Measurements from ENCODE around the gene MCM9. TPM values are rescaled to one million over a fixed set of nuclear protein-coding genes. Genes with fewer than 3 reads are reported as not detected.

The MCM9 gene
- total RNA-seq, 1 experiment from 2014 or later: 14.4 TPM

GRCh38 chr6:118939683-118940082 lies 4.7 kb upstream of the MCM9 start:
- no peaks in the 10 kb centered on the region for H3K36me3 ChIP-seq (ENCODE audit: control insufficient read depth, insufficient read depth, low read length)
- ChIA-PET CTCF (no interaction called here), POLR2A (no interaction called here)
- DNase-seq: no peak
- H3K4me1 ChIP-seq: no peaks in the 10 kb centered on the region
- peaks cover 8% of the 10 kb centered on the region for H3K4me1 Mint-ChIP-seq (ENCODE audit: low read depth, unreplicated experiment)
- peaks cover 17% of the 10 kb centered on the region for H3K9me3 Mint-ChIP-seq (ENCODE audit: unreplicated experiment)
- BruUV-seq (replicated peaks): no TSS peak
- H3K27me3 ChIP-seq (replicated peaks; ENCODE audit: control insufficient read depth, insufficient read depth, low read length): no peaks in the 10 kb centered on the region
- no peak overlapping the region for H3K4me3 Mint-ChIP-seq (ENCODE audit: unreplicated experiment)
- intact Hi-C loops (cut with micrococcal nuclease; ENCODE audit: unreplicated experiment): no loop called here
- no peak for TF ChIP-seq CTCF (IDR thresholded peaks at IDR 0.05; ENCODE audit: insufficient read depth in 1 of 2, low read depth in 1 of 2, low read length in 1 of 2, severe bottlenecking in 1 of 2, unreplicated experiment in 1 of 2)
- no peaks in the 10 kb centered on the region for H3K9me3 ChIP-seq
- no peaks in the 10 kb centered on the region for H3K36me3 Mint-ChIP-seq (ENCODE audit: insufficient read depth, unreplicated experiment)
- no peaks in the 10 kb centered on the region for H3K27me3 Mint-ChIP-seq (ENCODE audit: insufficient read depth, unreplicated experiment)
- no peak overlapping the region for H3K27ac Mint-ChIP-seq (ENCODE audit: unreplicated experiment)
- H3K4me3 ChIP-seq (ENCODE audit: low read depth, low read length): no peak overlapping the region

- no peak for DNase-seq
- intact Hi-C loops (cut with micrococcal nuclease; ENCODE audit: unreplicated experiment): loop anchor here (2.0 kb wide), 1 partner anchor 41 kb away; the partner anchor contains the start of gene ASF1A
- ChIA-PET POLR2A (no interaction called here), CTCF (no interaction called here)
- no TSS peak for BruUV-seq (replicated peaks)
- H3K4me1 ChIP-seq: no peaks in the 10 kb centered on the region
- peak overlapping the region; percentile 87 for H3K4me3 Mint-ChIP-seq (ENCODE audit: unreplicated experiment)
- TF ChIP-seq CTCF (IDR thresholded peaks at IDR 0.05; ENCODE audit: insufficient read depth in 1 of 2, low read depth in 1 of 2, low read length in 1 of 2, severe bottlenecking in 1 of 2, unreplicated experiment in 1 of 2): no peak
- peaks cover 14% of the 10 kb centered on the region for H3K36me3 Mint-ChIP-seq (ENCODE audit: insufficient read depth, unreplicated experiment)
- H3K27me3 ChIP-seq (replicated peaks; ENCODE audit: control insufficient read depth, insufficient read depth, low read length): no peaks in the 10 kb centered on the region
- H3K4me3 ChIP-seq (ENCODE audit: low read depth, low read length): no peak overlapping the region
- peaks cover 16% of the 10 kb centered on the region for H3K4me1 Mint-ChIP-seq (ENCODE audit: low read depth, unreplicated experiment)
- no peaks in the 10 kb centered on the region for H3K36me3 ChIP-seq (ENCODE audit: control insufficient read depth, insufficient read depth, low read length)
- no peaks in the 10 kb centered on the region for H3K9me3 Mint-ChIP-seq (ENCODE audit: unreplicated experiment)
- H3K9me3 ChIP-seq: no peaks in the 10 kb centered on the region
- peak overlapping the region; percentile 77 for H3K27ac Mint-ChIP-seq (ENCODE audit: unreplicated experiment)
- no peaks in the 10 kb centered on the region for H3K27me3 Mint-ChIP-seq (ENCODE audit: insufficient read depth, unreplicated experiment)
These were observed 1.2 kb upstream of the MCM9 start for GRCh38 chr6:118935978-118936703.

- intact Hi-C loops (cut with micrococcal nuclease; ENCODE audit: unreplicated experiment): loop anchor here (2.0 kb wide), 1 partner anchor 40 kb away; the partner anchor contains the start of gene ASF1A
These were observed 341 bp upstream of the MCM9 start for GRCh38 chr6:118935331-118935668.

More at GRCh38 chr6:118935331-118935668, 341 bp upstream of the MCM9 start:
- Histone ChIP-seq H3K4me3 (ENCODE audit: low read depth, low read length) (peak overlapping the region; percentile 92), H3K36me3 (ENCODE audit: control insufficient read depth, insufficient read depth, low read length) (no peaks in the 10 kb centered on the region), H3K4me1 (no peaks in the 10 kb centered on the region), H3K27me3 (replicated peaks; ENCODE audit: control insufficient read depth, insufficient read depth, low read length) (no peaks in the 10 kb centered on the region), H3K9me3 (no peaks in the 10 kb centered on the region)
- TF ChIP-seq CTCF (IDR thresholded peaks at IDR 0.05; ENCODE audit: insufficient read depth in 1 of 2, low read depth in 1 of 2, low read length in 1 of 2, severe bottlenecking in 1 of 2, unreplicated experiment in 1 of 2): no peak
- ChIA-PET CTCF (no interaction called here), POLR2A (no interaction called here)
- no peaks in the 10 kb centered on the region for H3K9me3 Mint-ChIP-seq (ENCODE audit: unreplicated experiment)
- H3K4me1 Mint-ChIP-seq (ENCODE audit: low read depth, unreplicated experiment): peaks cover 16% of the 10 kb centered on the region
- no peaks in the 10 kb centered on the region for H3K27me3 Mint-ChIP-seq (ENCODE audit: insufficient read depth, unreplicated experiment)
- peaks cover 21% of the 10 kb centered on the region for H3K36me3 Mint-ChIP-seq (ENCODE audit: insufficient read depth, unreplicated experiment)
- no peak for DNase-seq
- H3K27ac Mint-ChIP-seq (ENCODE audit: unreplicated experiment): peak overlapping the region; percentile 77
- H3K4me3 Mint-ChIP-seq (ENCODE audit: unreplicated experiment): peak overlapping the region; percentile 87
- TSS peak; percentile 48 for BruUV-seq (replicated peaks)
